Suppressor macrophage treated with lipopolysaccharide for 4 hours (primary cell): Measurements from ENCODE around the gene UQCC3.
A peak's percentile ranks its signal among the peaks of the same experiment; 100 is the strongest.

Experiments used
- DNase-seq: peaks from one replicate; pipeline ENCODE4 v3.0.0-alpha.2; 2020

UQCC3 gene

GRCh38 chr11:62703921-62704320 lies 32.4 kb downstream of the UQCC3 start:
- DNase-seq = peak; percentile 43

- DNase-seq = peak; percentile 45
Observed at GRCh38 chr11:62705413-62705812, 33.9 kb downstream of the UQCC3 start.

GRCh38 chr11:62705880-62706849 lies 34.7 kb downstream of the UQCC3 start:
- DNase-seq = peak; percentile 98

- DNase-seq = no peak
Observed at GRCh38 chr11:62706850-62707247, 35.4 kb downstream of the UQCC3 start.

- no peak for DNase-seq
Observed at GRCh38 chr11:62707277-62707861, 35.9 kb downstream of the UQCC3 start, which contains the start of the genes BSCL2 and GNG3. Gene BSCL2 (minus strand): TSS chr11:62707424. CDS start chr11:62707195, 229 bp downstream. Gene GNG3 (plus strand): TSS chr11:62707676. CDS start chr11:62708296, 620 bp downstream.

GRCh38 chr11:62708392-62708791 lies 36.9 kb downstream of the UQCC3 start:
- no peak for DNase-seq

GRCh38 chr11:62708793-62709192 lies 37.3 kb downstream of the UQCC3 start:
- no peak for DNase-seq

- peak; percentile 99 for DNase-seq
Observed at GRCh38 chr11:62709247-62710000, 38.0 kb downstream of the UQCC3 start.

- peak; percentile 82 for DNase-seq
Observed at GRCh38 chr11:62710001-62710345, 38.5 kb downstream of the UQCC3 start.

GRCh38 chr11:62712276-62712812 lies 40.9 kb downstream of the UQCC3 start:
- DNase-seq = no peak

GRCh38 chr11:62712861-62713260 lies 41.4 kb downstream of the UQCC3 start:
- DNase-seq = no peak

GRCh38 chr11:62713343-62713742 lies 41.9 kb downstream of the UQCC3 start:
- no peak for DNase-seq

- DNase-seq = no peak
Observed at GRCh38 chr11:62715150-62716130, 44.0 kb downstream of the UQCC3 start.

- no peak for DNase-seq
Observed at GRCh38 chr11:62716206-62716605, 44.7 kb downstream of the UQCC3 start.

GRCh38 chr11:62716816-62717215 lies 45.3 kb downstream of the UQCC3 start:
- DNase-seq = no peak

- DNase-seq = no peak
Observed at GRCh38 chr11:62719302-62719978, 48.0 kb downstream of the UQCC3 start.

- no peak for DNase-seq
Observed at GRCh38 chr11:62721994-62722393, 50.5 kb downstream of the UQCC3 start.
